ENCODE measurements around the gene ETV5. TPM values are rescaled to one million over a fixed set of nuclear protein-coding genes. Genes with fewer than 3 reads are reported as not detected.

The ETV5 gene
- total and polyA plus RNA-seq, 2 donors (not counting 3 experiments of a cell fraction or from before 2014, with no cell fraction given), result 8.8 to 40.9 TPM

GRCh38 chr3:186110975-186111974 lies 2.4 kb upstream of the ETV5 start:
- Histone ChIP-seq H2AFZ (ENCODE audit: low read depth, low read length) (no peak overlapping the region), H3K9me3 (replicated peaks; ENCODE audit: control insufficient read depth, insufficient read depth, low read length) (no peaks in the 10 kb centered on the region), H3K27me3 (ENCODE audit: control insufficient read depth in 2 of 2, insufficient read depth in 2 of 2, low read length in 2 of 2) (peaks cover 13 to 15% of the 10 kb centered on the region in 2 experiments), H3K27ac (ENCODE audit: insufficient read depth, low read depth, low read length) (no peak overlapping the region), H3K79me2 (ENCODE audit: control insufficient read depth, insufficient read depth, low read length) (peaks cover 20% of the 10 kb centered on the region), H3K4me2 (ENCODE audit: insufficient read depth, low read length) (no peak overlapping the region), H3K36me3 (ENCODE audit: control insufficient read depth in 2 of 2, extremely low read depth in 1 of 2, insufficient read depth in 2 of 2, low read length in 2 of 2) (no peaks in the 10 kb centered on the region), H3K9ac (replicated peaks; ENCODE audit: extremely low read depth, insufficient read depth, low read length) (no peak overlapping the region), H3K4me3 (replicated peaks in 1 of 3; ENCODE audit: insufficient read depth in 1 of 3, low read depth in 1 of 3, low read length in 3 of 3) (no peak overlapping the region), H3K4me1 (ENCODE audit: control insufficient read depth, extremely low read depth, insufficient read depth, low read length) (peaks cover 18% of the 10 kb centered on the region), H4K20me1 (replicated peaks; ENCODE audit: control insufficient read depth, extremely low read depth, insufficient read depth, low read length) (no peaks in the 10 kb centered on the region), H3K9me1 (replicated peaks; ENCODE audit: control insufficient read depth, extremely low read depth, insufficient read depth, low read length) (no peaks in the 10 kb centered on the region)
- dilution Hi-C loops (cut with MboI; ENCODE audit: extremely low pct_ligation_motif_present, low sequenced_read_pairs), result no loop called here
- TF ChIP-seq POLR2A (IDR thresholded peaks at IDR 0.05; ENCODE audit: low read depth, low read length), result no peak
- TF ChIP-seq FOS (IDR thresholded peaks at IDR 0.05; ENCODE audit: borderline replicate concordance, insufficient read depth, low read length), result no peak
- TF ChIP-seq JUN (IDR thresholded peaks at IDR 0.05; ENCODE audit: borderline replicate concordance, insufficient read depth, insufficient read length, low read depth), result no peak
- TF ChIP-seq EZH2 (IDR thresholded peaks at IDR 0.05; ENCODE audit: borderline replicate concordance, low read depth, low read length, severe bottlenecking), result no peak
- no peak for TF ChIP-seq GATA2 (IDR thresholded peaks at IDR 0.05; ENCODE audit: insufficient read depth, insufficient read length, low read depth, low read length)
- no peak for TF ChIP-seq POLR2AphosphoS5 (IDR thresholded peaks at IDR 0.05; ENCODE audit: insufficient read depth, low read depth, low read length)
- no peak for TF ChIP-seq CTCF (IDR thresholded peaks at IDR 0.05; ENCODE audit: extremely low read depth in 1 of 2, insufficient read depth in 1 of 2, low read depth in 1 of 2, low read length in 2 of 2)
- DNase-seq (ENCODE audit: low read depth, low spot score) (no peak), FAIRE-seq (no peak)
- intact Hi-C loops (cut with micrococcal nuclease), result no loop called here
- BruUV-seq (replicated peaks), result no TSS peak
- ChIA-PET CTCF (interaction anchor here (0.7 to 1.0 kb wide), 2 partner anchors 27 to 168 kb away, joined by 3 to 4 read pairs; no protein-coding TSS in a partner anchor), POLR2A (interaction anchor here (1.0 kb wide), 1 partner anchor 672 kb away, joined by 3 read pairs; the partner anchor contains the start of gene EIF4A2)
